ENCODE results near the gene C19orf44.

DNA sequence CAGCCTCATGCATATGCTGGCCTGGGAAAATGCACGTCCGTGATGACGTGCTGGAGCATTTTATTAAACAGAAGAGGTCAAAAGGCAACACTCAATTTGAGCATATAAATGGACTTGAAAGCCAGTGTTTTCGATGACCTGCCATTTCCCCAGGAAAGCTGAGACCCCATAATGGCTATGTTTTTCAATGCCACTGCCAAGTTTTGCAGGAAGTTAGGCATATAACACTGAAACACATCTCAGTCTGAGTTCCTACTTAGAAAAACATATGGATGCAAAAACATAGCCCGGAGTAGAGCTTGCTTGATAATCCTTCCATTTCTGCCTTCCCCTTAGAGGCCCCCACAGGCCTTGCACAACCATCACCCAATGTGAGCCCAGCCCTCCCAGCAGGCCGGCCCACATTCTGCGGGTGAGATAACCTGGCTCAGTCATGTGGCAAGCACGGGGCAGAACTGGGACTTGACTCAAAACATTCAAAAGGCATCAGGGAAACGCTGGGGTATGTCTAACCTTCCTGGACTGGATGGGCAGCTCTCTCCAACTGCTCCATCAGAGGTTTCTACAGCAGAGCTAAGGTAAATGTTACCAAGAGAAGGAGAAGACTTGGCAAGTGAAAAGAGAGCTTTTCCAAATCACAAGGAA, 49.3 kb upstream of the C19orf44 start:
- TF ChIP-seq YY1 (IDR thresholded peaks at IDR 0.05; ENCODE audit: insufficient read depth, insufficient read length) = no peak
- no peak for TF ChIP-seq SUZ12 (IDR thresholded peaks at IDR 0.05; ENCODE audit: extremely low read depth, insufficient read depth, insufficient read length)

Data from NT2/D1 (cell line).